SK-N-SH treated with all-trans-retinoic acid at 6 μM for 48 hours (cell line): ENCODE results near the gene ARHGAP18.

Experiments used
- ATAC-seq: fragments of 200-7000 bp; cut with Tn5 transposase; 3 replicates; pipeline ENCODE4 v1.9.1; 2020; ENCODE audit warnings: mild to moderate bottlenecking, moderate library complexity
- ARNTL ChIP-seq: fragments of 450-650 bp; formaldehyde crosslinking; IDR thresholded peaks from 2 replicates; pipeline ENCODE4 v1.5.0; 2020; ENCODE audit warnings: low read depth, mild to moderate bottlenecking, moderate library complexity, borderline replicate concordance
- BACH2 ChIP-seq: fragments of 250-450 bp; sonication (Bioruptor Pico); IDR thresholded peaks from 2 replicates; pipeline ENCODE4 v1.9.0; 2021; ENCODE audit warnings: mild to moderate bottlenecking, borderline replicate concordance
- CSDC2 ChIP-seq: fragments of 250-450 bp; sonication (Bioruptor Pico); IDR thresholded peaks from 2 replicates; pipeline ENCODE4 v1.5.0; 2020; ENCODE audit warnings: mild to moderate bottlenecking, moderate library complexity
- CSRNP3 ChIP-seq: fragments of 250-450 bp; sonication (Bioruptor Pico); IDR thresholded peaks from 2 replicates; pipeline ENCODE4 v1.5.1; 2021; ENCODE audit warnings: mild to moderate bottlenecking, moderate library complexity
- ESRRG ChIP-seq: fragments of 250-450 bp; sonication (Bioruptor Pico); IDR thresholded peaks from 2 replicates; pipeline ENCODE4 v1.6.1; 2021; ENCODE audit warnings: mild to moderate bottlenecking
- GLIS3 ChIP-seq: fragments of 250-450 bp; sonication (Bioruptor Pico); IDR thresholded peaks from 2 replicates; pipeline ENCODE4 v1.5.0; 2020; ENCODE audit warnings: mild to moderate bottlenecking, moderate library complexity
- ISL1 ChIP-seq: fragments of 250-450 bp; sonication (Bioruptor Pico); IDR thresholded peaks from 2 replicates; pipeline ENCODE4 v2.1.2; 2022; ENCODE audit warnings: mild to moderate bottlenecking, moderate library complexity
- OSR1 ChIP-seq: fragments of 250-450 bp; sonication (Bioruptor Pico); IDR thresholded peaks from 2 replicates; pipeline ENCODE4 v1.8.0; 2022; ENCODE audit warnings: moderate library complexity, mild to moderate bottlenecking, inconsistent platforms
- PPARA ChIP-seq: fragments of 250-450 bp; sonication (Bioruptor Pico); IDR thresholded peaks from 2 replicates; pipeline ENCODE4 v1.5.0; 2020; ENCODE audit warnings: mild to moderate bottlenecking, borderline replicate concordance
- RARB ChIP-seq: fragments of 250-450 bp; sonication (Bioruptor Pico); IDR thresholded peaks from 2 replicates; pipeline ENCODE4 v1.8.0; 2021; ENCODE audit warnings: mild to moderate bottlenecking, moderate library complexity
- TCF4 ChIP-seq: fragments of 250-450 bp; sonication (Bioruptor Pico); IDR thresholded peaks from 2 replicates; pipeline ENCODE4 v1.8.0; 2021; ENCODE audit warnings: mild to moderate bottlenecking, moderate library complexity, borderline replicate concordance
- TOX ChIP-seq: fragments of 250-450 bp; sonication (Bioruptor Pico); IDR thresholded peaks from 2 replicates; pipeline ENCODE4 v1.8.0; 2021; ENCODE audit warnings: mild to moderate bottlenecking, moderate library complexity, borderline replicate concordance
- ZC3H10 ChIP-seq: fragments of 250-450 bp; sonication (Bioruptor Pico); IDR thresholded peaks from 2 replicates; pipeline ENCODE4 v1.5.1; 2021; ENCODE audit warnings: mild to moderate bottlenecking, moderate library complexity
- ZFP3 ChIP-seq: fragments of 250-450 bp; sonication (Bioruptor Pico); IDR thresholded peaks from 2 replicates; pipeline ENCODE4 v1.5.0; 2020; ENCODE audit warnings: mild to moderate bottlenecking, moderate library complexity
- ZFP30 ChIP-seq: fragments of 450-650 bp; formaldehyde crosslinking; IDR thresholded peaks from 2 replicates; pipeline ENCODE4 v1.5.0; 2022; ENCODE audit warnings: mild to moderate bottlenecking, moderate library complexity
- ZNF565 ChIP-seq: fragments of 450-650 bp; formaldehyde crosslinking; conservative IDR thresholded peaks from 2 replicates; pipeline ENCODE4 v1.5.0; 2020; ENCODE audit warnings: low read depth, mild to moderate bottlenecking, moderate library complexity
- ZNF70 ChIP-seq: fragments of 450-650 bp; formaldehyde crosslinking; IDR thresholded peaks from 2 replicates; pipeline ENCODE4 v1.5.0; 2020; ENCODE audit warnings: mild to moderate bottlenecking, moderate library complexity
- ZNF8 ChIP-seq: fragments of 450-650 bp; formaldehyde crosslinking; IDR thresholded peaks from 2 replicates; pipeline ENCODE4 v1.5.0; 2020; ENCODE audit warnings: mild to moderate bottlenecking, moderate library complexity
- TF ChIP-seq, protein P1 (sequence below): fragments of 250-450 bp; sonication (Bioruptor Pico); IDR thresholded peaks from 2 replicates; pipeline ENCODE4 v1.8.0; 2021; ENCODE audit warnings: low read depth, mild to moderate bottlenecking, moderate library complexity, borderline replicate concordance
- TF ChIP-seq, protein P2 (sequence below): fragments of 250-450 bp; sonication (Bioruptor Pico); IDR thresholded peaks from 2 replicates; pipeline ENCODE4 v1.8.0; 2020; ENCODE audit warnings: mild to moderate bottlenecking, moderate library complexity, borderline replicate concordance
- TF ChIP-seq, protein P3 (sequence below): fragments of 250-450 bp; sonication (Bioruptor Pico); IDR thresholded peaks from 2 replicates; pipeline ENCODE4 v1.5.1; 2020; ENCODE audit warnings: low read depth, mild to moderate bottlenecking, moderate library complexity

ARHGAP18 gene

GRCh38 chr6:129678463-129678862 lies 31.5 kb downstream of the ARHGAP18 start (continued):
- TF ChIP-seq ZNF565 (CRISPR knock-in tag): no peak
- no peak for TF ChIP-seq RARB
- no peak for TF ChIP-seq PPARA (CRISPR knock-in tag)

GRCh38 chr6:129677620-129678325 lies 32.2 kb downstream of the ARHGAP18 start:
- TF ChIP-seq, protein P1, sequence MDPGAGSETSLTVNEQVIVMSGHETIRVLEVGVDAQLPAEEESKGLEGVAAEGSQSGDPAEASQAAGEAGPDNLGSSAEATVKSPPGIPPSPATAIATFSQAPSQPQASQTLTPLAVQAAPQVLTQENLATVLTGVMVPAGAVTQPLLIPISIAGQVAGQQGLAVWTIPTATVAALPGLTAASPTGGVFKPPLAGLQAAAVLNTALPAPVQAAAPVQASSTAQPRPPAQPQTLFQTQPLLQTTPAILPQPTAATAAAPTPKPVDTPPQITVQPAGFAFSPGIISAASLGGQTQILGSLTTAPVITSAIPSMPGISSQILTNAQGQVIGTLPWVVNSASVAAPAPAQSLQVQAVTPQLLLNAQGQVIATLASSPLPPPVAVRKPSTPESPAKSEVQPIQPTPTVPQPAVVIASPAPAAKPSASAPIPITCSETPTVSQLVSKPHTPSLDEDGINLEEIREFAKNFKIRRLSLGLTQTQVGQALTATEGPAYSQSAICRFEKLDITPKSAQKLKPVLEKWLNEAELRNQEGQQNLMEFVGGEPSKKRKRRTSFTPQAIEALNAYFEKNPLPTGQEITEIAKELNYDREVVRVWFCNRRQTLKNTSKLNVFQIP: no peak
- no peak for TF ChIP-seq CSRNP3 (CRISPR knock-in tag)
- no peak for TF ChIP-seq RARB
- TF ChIP-seq ZFP30 (CRISPR knock-in tag): no peak
- TF ChIP-seq, protein P2, sequence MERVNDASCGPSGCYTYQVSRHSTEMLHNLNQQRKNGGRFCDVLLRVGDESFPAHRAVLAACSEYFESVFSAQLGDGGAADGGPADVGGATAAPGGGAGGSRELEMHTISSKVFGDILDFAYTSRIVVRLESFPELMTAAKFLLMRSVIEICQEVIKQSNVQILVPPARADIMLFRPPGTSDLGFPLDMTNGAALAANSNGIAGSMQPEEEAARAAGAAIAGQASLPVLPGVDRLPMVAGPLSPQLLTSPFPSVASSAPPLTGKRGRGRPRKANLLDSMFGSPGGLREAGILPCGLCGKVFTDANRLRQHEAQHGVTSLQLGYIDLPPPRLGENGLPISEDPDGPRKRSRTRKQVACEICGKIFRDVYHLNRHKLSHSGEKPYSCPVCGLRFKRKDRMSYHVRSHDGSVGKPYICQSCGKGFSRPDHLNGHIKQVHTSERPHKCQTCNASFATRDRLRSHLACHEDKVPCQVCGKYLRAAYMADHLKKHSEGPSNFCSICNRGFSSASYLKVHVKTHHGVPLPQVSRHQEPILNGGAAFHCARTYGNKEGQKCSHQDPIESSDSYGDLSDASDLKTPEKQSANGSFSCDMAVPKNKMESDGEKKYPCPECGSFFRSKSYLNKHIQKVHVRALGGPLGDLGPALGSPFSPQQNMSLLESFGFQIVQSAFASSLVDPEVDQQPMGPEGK (CRISPR knock-in tag): no peak
- TF ChIP-seq OSR1 (CRISPR knock-in tag): no peak
- TF ChIP-seq ISL1: no peak
- no peak for TF ChIP-seq ZNF565 (CRISPR knock-in tag)
- TF ChIP-seq GLIS3 (CRISPR knock-in tag): no peak
- no peak for TF ChIP-seq ZFP3 (CRISPR knock-in tag)
- no peak for TF ChIP-seq TOX
- TF ChIP-seq ARNTL (CRISPR knock-in tag): no peak
- TF ChIP-seq ZNF8 (CRISPR knock-in tag): no peak
- no peak for TF ChIP-seq BACH2 (CRISPR knock-in tag)
- TF ChIP-seq ESRRG (CRISPR knock-in tag): no peak
- TF ChIP-seq ZNF70 (CRISPR knock-in tag): no peak
- TF ChIP-seq, protein P3, sequence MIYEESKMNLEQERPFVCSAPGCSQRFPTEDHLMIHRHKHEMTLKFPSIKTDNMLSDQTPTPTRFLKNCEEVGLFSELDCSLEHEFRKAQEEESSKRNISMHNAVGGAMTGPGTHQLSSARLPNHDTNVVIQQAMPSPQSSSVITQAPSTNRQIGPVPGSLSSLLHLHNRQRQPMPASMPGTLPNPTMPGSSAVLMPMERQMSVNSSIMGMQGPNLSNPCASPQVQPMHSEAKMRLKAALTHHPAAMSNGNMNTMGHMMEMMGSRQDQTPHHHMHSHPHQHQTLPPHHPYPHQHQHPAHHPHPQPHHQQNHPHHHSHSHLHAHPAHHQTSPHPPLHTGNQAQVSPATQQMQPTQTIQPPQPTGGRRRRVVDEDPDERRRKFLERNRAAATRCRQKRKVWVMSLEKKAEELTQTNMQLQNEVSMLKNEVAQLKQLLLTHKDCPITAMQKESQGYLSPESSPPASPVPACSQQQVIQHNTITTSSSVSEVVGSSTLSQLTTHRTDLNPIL (CRISPR knock-in tag): no peak
- TF ChIP-seq TCF4 (CRISPR knock-in tag): no peak
- TF ChIP-seq ZC3H10 (CRISPR knock-in tag): no peak
- TF ChIP-seq CSDC2 (CRISPR knock-in tag): no peak
- ATAC-seq: no peak

- no peak for ATAC-seq
- TF ChIP-seq ISL1 (no peak), ARNTL (CRISPR knock-in tag) (no peak), ZNF565 (CRISPR knock-in tag) (no peak), GLIS3 (CRISPR knock-in tag) (no peak), TOX (no peak), RARB (no peak), CSRNP3 (CRISPR knock-in tag) (no peak)
- TF ChIP-seq, protein P3 (CRISPR knock-in tag): no peak
Measured at GRCh38 chr6:129675669-129676472, 34.1 kb downstream of the ARHGAP18 start.
